HG03175 (cell line): ENCODE data around the gene MACROH2A1.
A peak's percentile ranks its signal among the peaks of the same experiment; 100 is the strongest.

Experiments used
- ATAC-seq: cut with Tn5 transposase; IDR thresholded peaks from one replicate; pipeline ENCODE4 v1.9.1; 2021; ENCODE audit warnings: mild to moderate bottlenecking, moderate library complexity; ENCODE audit not compliant: unreplicated experiment

The MACROH2A1 gene

GRCh38 chr5:135436951-135437418 is 38.0 kb upstream of the MACROH2A1 start:
- ATAC-seq: no peak

DNA sequence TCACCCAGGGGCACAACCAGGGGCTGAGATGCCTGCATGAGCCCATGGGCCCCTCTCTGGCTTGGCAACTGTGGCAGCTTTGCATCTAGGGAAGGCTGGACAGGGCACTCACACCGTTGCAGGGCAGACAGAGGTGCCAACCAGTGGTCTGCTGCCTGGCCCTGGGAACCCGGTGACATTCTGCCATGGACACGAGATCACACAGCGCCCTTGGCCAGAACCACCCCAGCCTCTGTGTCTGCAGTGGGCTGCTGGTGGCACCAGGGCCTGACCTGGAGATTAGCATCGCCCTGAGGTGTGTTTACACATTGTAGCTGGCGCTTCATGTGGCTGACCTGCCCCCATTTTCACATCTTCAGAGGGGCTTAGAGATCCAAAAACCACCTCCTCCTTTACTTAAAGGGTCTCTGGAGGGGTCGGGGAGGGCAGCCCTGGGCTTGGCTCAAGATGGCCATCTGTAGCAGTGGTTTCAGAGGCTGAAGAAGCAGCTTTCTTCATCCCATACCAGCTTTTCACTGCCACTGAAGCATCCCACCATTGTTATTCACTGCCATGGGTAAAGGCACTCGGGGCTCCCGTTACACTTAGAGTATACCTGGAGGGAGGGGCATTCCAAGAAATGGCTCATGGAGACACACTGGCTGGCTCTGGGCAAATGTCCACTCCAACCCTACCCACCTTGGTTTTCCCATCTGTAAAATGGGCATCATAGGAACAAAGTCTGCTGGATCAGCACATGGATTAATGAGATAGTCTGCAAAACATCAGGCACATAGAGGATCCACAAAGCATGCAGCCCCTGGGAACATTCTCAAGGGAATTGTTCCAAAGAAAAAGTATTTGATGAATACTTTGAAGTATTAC is 36.7 kb upstream of the MACROH2A1 start:
- no peak for ATAC-seq

DNA sequence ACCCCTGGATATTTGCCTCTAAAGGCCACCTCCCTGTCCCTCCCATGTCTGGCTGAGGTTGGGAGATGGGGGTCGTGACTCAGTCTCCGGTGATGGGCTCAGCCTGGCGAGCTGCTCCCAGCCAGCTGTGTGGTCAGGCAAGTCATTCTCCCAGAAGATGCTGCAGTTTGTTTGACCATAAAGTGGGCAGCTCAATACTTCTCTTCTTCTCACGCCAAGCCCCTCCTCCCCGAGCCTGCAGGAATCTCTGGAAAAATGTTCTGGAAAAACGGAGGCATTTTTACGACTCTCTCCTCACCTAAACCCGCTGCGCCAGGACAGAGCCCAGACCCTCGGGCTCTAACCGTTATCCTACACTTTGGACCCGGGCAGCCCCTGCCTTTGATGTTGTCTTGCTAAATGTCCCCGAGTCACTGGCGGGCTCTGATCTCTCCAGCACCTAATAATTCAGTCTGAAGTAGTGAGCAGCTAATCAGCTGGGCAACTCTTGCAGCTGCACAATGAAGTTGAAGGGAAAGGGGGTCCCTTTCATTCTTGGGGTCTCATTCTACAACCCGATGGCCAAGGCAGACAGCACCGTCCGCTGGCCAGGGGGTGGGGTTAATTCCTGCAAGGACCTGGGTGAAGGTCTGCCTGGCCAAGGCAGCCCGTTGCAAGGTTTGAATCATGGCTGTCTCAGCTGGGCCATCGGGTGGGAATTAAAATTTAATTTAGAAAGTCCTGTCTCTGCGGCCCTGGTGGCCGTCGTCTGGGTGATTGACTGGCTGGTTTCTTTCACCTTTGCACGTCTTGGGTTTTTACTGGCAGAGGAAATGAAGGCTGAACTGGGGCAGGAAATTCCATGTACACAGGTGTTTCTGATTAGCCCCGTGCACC is 35.8 kb upstream of the MACROH2A1 start:
- no peak for ATAC-seq

GRCh38 chr5:135433681-135434426 is 34.8 kb upstream of the MACROH2A1 start:
- no peak for ATAC-seq

DNA sequence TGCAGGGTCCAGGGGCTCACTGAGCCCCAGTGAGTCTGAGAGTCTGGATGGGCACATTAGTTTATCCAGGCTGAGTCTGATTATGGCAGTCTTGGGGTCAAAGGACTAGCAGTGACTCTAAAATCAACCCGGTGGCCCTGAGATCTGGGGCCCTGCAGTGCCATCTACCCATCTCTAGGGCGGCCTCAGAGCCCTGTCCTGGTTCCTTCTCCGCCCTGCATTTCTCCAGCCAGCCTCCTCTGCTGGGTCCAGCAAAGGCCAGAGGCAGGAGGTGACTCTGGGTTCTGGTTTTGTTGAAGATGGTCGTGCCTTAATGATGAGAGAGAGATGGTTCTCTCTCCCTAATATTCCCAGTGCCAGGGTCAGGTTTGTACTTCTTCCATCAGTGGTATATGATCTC is 33.1 kb upstream of the MACROH2A1 start:
- no peak for ATAC-seq

GRCh38 chr5:135430135-135430437 is 31.1 kb upstream of the MACROH2A1 start:
- ATAC-seq: no peak

DNA sequence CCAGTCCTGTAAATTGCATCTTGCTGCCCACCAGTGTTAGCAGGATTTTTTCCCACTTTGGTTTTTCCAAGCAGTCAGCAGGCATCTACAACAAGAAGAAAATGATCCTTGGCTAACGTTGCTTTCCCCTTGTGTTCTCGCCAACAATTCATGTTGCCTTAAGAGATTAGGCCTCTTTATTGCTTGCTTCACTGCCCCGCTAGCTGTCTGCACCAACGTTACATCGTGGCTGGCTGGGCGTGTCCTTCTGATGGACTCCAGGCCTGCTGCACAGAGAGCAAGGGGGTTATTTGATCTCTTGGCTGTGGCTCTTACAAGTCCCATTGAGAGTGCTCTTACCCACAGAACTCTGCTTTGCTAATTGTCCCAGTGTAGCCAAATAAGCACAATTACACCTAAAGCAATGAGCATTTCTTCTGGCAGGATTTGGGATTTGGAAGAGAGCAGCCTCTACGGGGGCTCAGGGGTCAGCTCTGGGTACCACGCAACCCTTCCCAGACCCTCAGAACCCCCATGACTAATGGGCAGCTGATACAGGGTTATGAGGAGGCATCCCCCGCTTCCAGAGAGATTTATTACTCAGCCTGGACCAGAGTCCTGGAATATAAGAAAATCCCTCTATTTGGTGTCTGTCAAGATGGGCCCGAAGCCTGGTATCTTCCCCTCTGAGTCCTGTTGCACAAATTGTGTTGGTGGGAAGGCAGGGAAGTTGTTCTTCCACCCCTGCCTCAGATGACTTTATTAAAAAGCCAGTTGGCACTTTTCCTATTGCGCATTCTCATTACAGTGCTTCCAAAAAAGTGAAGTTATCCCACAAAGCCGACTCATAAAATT is 30.5 kb upstream of the MACROH2A1 start:
- ATAC-seq: no peak

DNA sequence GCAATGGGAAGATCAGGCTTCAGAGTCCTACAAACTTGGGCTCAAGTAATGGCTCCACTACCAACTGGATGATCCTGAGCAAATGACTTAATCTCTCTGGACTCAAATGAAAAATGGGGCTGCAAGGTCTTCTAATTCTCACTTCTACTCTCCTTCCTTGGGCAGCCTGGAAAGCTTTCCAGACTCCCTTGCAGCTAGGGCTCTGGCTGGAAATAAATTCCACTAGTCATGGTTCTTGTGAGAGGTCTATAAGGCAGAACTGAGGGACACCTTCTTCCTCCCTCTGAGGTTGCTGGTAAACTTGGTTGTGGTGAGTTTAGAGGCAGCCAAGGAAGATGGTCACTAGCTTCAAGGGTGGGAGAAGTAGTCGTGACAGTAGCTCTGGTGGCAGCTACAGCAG is 29.6 kb upstream of the MACROH2A1 start:
- ATAC-seq: no peak

DNA sequence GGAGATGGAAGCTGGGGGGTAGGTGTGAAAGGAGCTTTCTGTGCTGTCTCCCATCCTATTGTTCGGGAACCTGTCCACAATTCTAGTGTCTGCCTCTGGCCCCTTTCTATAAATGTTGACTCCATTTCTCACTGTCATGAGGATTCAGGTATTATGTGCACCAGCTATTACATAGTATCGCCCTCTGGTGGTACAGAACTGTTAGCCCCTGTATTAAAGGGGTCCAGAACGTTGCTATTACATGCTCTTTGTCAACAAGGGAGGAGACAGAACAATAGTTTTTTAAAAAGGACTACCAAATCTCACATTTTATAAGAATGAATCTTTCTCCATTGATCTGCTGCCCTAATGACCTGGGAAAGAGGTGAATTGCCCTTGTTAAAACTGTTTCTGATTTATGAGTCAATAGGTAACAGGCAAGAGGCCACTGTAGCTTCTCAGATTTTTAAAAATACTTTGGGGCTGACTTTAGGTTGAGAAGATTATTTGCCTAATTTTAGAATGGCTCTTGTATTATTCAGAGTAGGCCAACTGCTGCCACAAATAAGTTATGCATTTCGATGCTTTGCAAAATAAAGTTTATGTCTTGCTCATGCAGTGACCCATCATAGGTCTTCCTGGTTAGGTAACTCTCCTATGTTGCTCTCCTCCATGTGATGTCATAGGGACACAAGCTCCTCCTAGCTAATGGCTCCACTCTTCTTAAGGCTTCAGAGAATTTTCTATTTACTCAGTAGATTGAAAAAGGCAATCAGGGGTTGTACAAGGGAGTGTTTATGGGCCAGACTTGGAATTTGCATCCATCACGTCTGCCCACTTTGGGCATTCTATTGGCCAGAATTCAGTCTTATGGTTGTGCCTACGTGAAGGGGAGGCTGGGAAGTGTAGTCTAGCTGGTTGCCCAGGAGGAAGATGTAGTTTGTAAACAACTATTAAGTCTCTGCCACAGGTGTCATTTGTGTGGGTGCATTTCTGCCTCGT is 27.4 kb upstream of the MACROH2A1 start:
- peak; percentile 74 for ATAC-seq

DNA sequence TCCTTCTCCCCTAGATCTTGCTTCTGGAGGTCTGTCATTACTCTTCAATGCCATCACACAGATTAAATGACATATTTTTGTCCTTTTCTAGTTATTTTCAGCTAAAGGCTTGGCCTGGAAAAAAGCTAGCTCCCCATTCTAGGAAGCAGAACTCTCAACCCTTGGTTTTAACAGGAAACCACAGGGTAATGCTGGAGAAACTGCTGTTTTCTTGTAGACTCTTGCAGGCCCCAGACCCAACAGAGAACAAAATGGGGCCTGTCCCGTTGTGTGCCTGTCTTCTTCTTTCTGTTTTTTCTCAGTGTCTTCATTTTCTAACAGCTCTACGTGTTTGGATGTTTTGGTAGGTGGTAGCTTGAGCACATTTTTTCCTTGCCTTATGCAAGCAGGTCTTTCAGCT is 26.6 kb upstream of the MACROH2A1 start:
- ATAC-seq: no peak

GRCh38 chr5:135423846-135424168 is 24.8 kb upstream of the MACROH2A1 start:
- no peak for ATAC-seq

GRCh38 chr5:135423146-135423845 is 24.3 kb upstream of the MACROH2A1 start:
- no peak for ATAC-seq

GRCh38 chr5:135422419-135422818 is 23.4 kb upstream of the MACROH2A1 start:
- no peak for ATAC-seq

GRCh38 chr5:135417083-135417482 is 18.1 kb upstream of the MACROH2A1 start:
- ATAC-seq: no peak

- ATAC-seq: no peak
Measured at GRCh38 chr5:135405082-135405481, 6.1 kb upstream of the MACROH2A1 start.

DNA sequence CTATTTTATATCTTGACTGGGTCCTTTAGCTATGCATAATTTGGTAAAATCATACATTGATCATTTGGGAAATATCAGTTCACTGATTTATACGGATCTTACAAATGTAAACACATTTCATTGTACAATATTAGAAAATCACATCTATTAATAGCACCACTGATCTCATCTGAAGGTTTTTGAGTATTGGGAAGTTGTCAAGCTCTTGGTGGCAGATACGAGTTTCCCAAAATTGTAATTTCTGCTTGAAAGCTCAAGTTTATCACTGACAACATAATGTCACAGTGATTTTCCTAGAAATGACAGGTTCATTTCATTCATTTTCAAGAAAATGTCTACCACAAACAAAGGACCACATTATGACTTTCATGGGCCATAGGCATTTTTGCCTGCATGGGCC is 3.0 kb upstream of the MACROH2A1 start:
- ATAC-seq: no peak

DNA sequence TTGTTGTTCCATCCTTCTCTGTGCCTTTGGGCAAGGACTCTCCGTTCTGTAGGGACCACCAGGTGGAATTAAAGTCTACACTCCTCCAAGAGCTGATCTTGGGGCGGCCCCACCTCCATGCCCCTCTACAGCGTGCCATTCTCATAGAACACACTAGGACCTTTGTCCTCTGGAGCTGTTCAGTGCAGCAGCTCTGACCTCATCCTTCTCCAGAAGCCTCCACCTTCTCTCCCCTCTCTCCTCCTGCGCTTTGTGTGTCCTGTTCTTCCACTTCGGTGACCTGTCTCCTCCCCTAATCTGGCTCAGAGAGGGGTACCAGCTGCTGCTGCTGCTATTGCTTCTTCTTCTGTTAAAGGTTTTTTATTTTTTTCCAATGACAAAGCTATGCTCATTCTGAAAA is 1.8 kb upstream of the MACROH2A1 start:
- ATAC-seq: no peak

- no peak for ATAC-seq
Measured at GRCh38 chr5:135399794-135400542, 937 bp upstream of the MACROH2A1 start.
